Activated CD4-positive, CD25-positive, alpha-beta regulatory T cell treated with anti-CD3 and anti-CD28 coated beads, Interleukin-2, amount 50 U/mL, for 72 hours (primary cell): ENCODE measurements around the gene STX10.
"Not testable (repeated sequence)": the region's sequence is repeated elsewhere in the genome, so short reads cannot be mapped to it uniquely, and the experiment has no call there.

Experiments
- DNase-seq: peaks from one replicate; pipeline ENCODE4 v3.0.0; 2021

The STX10 gene

GRCh38 chr19:13164343-13165161, 14.4 kb upstream of the STX10 start:
- peak; percentile 39 for DNase-seq

- peak; percentile 45 for DNase-seq
Measured at GRCh38 chr19:13163609-13164342, 13.6 kb upstream of the STX10 start.

- peak; percentile 81 for DNase-seq
Measured at GRCh38 chr19:13162724-13163608, 12.8 kb upstream of the STX10 start.

GRCh38 chr19:13160557-13160956, 10.4 kb upstream of the STX10 start:
- no peak for DNase-seq

- DNase-seq, result no peak
Measured at GRCh38 chr19:13159713-13160112, 9.5 kb upstream of the STX10 start.

DNA sequence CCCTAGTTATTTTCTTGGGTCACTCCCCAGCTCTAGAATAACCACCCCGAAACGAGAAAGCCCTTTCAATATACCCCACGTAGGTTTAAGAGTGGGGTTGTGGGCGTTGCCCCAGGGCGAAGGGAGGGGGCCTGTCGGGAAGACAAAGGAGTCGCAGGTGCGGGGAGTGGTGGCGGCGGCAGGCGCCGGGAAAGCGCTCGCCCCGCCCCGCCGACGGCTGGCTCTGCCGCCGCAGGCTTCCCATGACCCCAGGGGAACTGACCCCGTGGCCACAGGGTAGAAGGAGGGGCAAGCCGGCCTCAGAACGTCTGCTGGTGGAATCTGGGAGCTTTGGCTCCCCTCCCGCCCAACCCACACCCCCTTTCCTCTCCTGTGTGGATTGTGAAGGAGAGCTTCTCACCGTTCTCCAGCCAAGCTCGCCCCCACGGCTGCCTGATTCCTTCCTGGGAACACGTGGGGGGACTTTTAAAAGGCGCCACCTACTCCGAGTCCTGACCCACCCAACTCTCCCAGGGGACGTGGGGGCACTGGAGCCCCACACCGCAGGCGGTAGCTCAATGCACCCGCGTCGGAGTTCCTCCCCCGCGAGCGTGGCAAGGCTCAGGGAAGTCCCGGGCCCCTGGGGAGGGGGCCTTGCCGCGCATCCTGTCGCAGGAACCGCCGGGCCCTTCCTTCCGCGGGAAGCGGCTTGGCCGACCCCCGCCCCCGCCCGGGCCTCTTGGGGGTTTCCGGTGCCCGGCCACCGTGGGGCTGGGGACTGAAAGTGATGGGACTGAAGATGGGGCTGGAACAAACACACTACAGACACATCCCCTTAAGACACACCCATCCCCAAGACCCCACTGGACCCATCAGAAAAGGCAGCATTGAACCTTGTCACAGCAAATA, 5.5 kb upstream of the STX10 start:
- peak; percentile 65 for DNase-seq

- DNase-seq, result peak; percentile 70
Measured at GRCh38 chr19:13154911-13155471, 4.8 kb upstream of the STX10 start.

DNA sequence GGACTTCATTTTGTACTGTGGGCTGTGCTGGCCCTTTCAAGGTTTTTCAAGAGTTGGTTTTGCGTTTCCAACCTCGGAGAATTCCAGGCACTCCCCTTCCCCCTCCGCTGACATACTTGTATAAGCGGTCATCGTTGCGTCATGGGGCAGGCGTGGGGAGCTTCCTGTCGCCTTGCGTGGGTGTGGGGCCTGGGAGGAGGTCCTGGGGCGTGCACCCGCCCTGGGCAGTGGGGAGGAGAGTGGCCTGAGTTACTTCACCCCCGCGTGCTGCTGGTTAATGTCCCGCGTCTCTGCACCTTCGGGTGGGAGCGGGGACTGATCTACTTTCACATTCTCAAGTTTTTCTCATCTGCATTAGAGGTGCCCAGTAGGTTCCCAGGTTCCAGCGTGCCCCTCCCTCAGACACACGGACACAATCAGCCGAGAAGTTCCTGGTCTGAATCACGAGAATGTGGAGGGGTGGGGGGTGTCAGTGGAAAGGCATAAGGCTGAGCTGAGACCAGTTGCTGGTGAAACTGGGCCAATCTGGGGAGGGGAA, 4.1 kb upstream of the STX10 start:
- DNase-seq, result peak; percentile 70

GRCh38 chr19:13153569-13154240, 3.5 kb upstream of the STX10 start:
- DNase-seq, result no peak

DNA sequence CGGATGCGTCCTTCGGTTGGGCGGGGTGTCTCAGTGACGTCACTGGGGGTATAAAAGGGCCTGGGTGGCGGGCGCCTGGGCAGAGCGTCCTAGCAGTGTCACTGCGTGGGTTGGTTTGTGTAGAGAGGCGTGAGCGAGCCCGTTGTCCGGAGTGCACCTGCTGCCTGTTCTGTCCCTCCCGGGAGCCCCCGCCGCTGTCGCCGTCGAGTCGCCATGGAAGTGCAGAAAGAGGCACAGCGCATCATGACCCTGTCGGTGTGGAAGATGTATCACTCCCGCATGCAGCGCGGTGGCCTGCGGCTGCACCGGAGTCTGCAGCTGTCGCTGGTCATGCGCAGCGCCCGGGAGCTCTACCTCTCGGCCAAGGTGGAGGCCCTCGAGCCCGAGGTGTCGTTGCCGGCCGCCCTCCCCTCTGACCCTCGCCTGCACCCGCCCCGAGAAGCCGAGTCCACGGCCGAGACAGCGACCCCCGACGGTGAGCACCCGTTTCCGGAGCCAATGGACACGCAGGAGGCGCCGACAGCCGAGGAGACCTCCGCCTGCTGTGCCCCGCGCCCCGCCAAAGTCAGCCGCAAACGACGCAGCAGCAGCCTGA, 2.9 kb upstream of the STX10 start:
- peak; percentile 98 for DNase-seq

DNA sequence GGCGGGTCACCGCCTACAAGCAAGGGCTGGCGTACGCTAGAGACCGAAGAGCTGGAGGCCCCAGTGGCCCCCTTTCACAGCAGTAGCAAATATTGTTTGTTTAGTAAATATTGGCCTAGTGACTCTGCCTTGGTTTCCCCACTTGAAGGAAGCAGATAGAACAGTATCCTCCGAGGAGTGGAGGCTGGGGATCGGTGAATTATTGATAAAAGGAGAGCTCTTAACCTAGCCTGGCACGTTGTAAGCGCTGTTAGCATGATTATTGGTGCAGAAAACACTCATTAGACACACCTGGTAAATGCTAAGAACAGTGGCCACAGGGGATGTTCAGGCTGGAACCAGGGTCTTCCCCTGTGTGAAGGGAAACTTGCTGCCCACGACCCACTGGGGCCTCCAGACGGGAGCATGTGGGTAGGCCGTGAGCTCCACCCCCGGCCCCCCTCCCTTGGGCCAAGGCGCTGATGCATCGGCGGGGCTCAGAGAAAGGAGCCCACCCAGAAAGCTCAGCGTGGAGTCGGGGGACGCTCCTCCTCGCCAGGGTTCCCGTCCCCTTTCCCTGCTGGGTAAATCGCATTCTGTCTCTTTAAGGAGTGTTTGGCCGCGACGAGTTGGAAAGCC, 2.3 kb upstream of the STX10 start:
- DNase-seq, result no peak

DNA sequence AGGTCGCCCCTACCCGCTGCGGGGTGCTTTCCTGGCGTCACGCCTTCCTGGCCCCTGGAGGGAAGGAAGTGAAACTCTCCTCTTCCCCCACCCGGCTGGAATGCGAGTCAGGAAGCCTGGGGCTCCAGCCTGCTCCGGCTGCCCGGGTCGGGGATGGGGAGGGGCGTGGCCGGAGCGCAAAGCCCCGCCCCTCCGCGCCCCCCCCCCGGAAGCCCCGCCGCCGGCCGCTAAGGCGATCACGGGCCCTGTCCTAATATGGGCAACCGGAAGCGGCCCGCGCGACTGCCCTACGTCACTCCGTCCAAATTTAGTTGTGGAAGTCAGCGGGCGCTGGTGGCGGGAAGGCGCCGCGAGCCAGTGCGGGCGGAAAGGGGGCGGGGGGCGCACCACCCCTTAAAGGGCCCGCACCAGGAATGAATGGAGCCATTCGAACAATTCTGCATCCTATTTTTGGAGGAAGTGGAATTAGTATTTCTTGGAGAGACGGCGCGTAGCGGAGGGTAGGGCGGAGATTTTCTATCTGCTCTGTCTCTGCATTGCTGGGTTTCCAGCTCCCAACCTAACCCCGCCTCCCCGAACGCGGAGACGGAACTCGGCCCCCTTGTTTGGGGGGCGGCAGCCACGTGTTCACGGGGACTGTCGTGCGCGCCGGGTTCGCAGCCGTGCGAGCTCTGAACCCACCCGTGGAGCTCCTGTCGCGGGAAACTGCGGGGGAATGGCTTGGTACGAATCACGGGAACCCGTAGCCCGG, 1.6 kb upstream of the STX10 start:
- DNase-seq, result peak; percentile 93

DNA sequence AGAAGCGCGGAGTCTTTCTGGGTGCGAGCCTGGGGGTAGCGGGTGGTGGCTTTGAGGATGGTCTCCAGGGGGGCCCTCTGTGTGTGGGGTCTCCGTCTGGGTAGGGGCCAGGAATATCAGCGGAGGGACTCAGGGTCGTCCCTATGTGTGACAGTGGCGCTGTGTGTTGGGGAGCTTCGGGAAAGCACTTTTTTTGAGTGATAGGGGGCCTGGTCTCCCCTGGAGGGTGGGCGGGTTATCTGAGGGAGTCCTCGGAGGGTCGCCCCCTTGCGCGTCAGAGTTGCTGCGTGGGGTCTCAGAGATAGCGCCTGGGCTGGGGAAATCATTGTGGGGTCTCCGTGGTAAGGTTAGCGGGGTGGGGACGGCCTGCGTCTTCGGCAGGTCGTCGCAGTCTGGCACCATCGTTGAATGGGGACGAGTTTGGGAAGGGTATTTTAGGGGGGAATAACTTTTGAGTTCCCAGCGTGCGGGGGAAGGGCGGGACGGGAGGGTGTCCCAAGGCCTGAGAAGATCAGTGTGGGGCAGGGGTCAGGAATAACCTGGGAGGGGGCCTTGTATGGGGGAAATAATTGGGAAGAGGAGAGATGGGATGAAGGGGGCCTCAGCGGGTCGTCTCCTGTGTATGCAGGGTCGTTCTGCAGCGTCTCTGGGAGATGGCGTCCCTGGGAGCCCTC, 893 bp upstream of the STX10 start:
- peak; percentile 47 for DNase-seq

DNA sequence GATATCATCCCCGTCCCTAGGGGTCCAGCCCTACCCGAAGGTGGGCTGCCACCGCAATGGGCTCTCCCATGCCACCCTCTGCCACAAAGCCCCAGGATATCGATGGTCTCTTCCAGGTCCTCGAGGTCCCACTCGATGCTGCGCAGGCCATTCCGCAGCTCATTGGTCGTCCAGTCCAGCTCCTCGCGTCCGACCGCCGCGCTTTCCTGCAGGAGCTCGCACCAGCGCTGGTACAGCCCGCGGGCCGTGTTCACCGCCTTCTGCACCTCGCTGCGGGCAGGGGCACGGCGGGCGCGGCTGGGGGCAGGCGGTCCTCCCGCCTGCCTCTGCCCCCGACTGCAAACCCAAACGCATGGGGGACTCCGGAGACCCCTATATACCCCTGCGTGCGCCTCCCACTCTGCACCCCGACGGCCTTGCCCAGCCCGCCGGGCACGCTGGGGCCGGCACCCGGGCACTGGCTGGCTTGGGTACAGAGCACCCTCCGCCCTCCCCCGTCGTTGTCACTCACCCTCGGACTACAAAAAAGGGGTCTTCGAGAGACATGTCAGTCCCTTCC, 468 bp downstream of the STX10 start:
- DNase-seq, result peak; percentile 57

- DNase-seq, result not testable (repeated sequence)
Measured at GRCh38 chr19:13149173-13149627, 975 bp downstream of the STX10 start.

GRCh38 chr19:13146763-13147563, 3.2 kb downstream of the STX10 start:
- no peak for DNase-seq

DNA sequence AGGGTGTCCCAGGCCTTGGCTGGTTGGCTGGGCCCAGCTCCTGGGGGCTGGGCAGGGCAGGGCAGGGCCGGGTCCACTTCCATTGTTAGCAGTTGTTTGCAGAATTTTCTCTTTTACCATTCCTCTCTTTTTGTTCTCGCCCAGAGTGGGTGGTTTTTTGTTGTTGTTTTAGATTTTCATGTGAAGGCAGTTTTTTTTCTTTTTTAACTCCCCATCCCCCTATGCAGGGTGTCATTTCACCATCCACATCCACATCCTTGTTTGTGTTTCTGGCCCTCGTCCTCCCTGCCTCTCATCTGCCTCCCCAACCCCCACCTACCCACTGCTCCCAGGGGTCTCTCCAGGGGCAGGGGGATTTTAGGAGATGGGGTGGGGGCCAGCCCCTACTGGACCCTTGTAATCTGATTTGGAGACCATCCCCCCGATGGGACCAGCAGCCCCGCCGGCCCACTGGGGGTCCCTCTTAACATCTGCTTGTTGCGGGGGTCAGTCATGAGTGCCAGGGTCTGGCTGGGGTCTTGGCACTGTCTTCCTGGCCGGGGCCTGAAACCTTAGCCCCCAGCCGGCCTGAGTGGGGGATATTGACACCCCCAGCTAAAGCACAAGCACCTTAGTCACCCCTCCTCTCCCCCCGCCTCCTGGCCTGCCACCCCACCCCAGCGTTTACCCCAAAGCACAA, 10.4 kb downstream of the STX10 start:
- no peak for DNase-seq
